Suppressor macrophage treated with lipopolysaccharide for 1 hour (primary cell): ENCODE data around the gene POLR3E.
"Not testable (repeated sequence)": the region's sequence is repeated elsewhere in the genome, so short reads cannot be mapped to it uniquely, and the experiment has no call there.

Source experiments
- DNase-seq, 3 donors: peaks; one replicate each; pipeline ENCODE4 v3.0.0-alpha.2; 2020 to 2022

POLR3E gene

DNA sequence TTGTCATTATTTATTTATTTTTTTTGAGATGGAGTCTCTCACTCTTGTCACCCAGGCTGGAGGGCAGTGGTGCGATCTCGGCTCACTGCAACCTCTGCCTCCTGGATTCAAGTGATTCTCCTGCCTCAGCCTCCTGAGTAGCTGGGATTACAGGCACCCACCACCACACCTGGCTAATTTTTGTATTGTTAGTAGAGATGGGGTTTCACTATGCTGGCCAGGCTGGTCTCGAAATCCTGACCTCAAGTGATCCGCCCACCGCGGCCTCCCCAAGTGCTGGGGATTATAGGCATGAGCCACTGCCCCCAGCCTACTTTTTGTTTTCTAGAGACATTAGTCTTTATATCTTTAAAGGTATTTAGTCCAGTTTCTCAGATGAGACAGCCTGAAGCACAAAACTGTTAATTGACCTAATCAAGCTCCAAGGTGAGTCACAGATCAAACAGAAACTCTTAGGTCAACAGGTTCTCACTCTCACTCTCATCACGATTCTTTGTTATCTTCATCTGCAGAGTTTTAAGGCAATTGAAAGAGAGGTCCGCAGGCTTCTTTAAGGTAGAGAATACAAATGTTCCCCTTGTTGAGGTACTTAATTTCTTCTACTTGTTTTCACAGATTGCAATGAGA is 71.1 kb downstream of the POLR3E start:
- DNase-seq: not testable (repeated sequence)

DNA sequence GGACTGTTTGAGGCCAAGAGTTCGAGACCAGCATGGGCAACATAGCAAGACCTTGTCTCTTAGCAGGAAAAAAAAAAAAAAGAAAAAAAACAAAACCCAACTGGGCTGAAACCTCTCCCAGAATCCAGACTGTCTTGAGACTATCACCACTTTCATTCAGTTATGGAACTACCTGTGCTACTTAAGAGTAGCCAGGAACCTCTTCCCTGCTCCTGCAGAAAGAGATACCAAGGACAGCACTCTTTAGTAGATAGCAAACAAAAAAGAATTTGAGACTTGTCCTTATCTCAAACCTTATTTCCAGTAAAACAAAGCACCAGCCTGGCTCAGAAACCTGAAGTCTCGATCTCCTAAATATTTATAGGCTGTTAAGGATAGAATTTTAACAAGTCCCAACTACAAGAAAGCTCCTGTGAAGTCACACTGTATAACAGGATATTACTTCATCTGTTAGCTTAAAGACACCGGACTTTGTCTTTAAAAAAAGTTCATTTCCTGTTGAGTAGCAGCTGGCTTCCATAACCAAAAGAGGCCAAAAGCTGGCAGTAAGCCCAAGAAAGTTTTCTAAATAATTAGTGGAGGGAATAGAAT is 72.1 kb downstream of the POLR3E start:
- DNase-seq: peak; percentile 9 to 48 (median 46)

DNA sequence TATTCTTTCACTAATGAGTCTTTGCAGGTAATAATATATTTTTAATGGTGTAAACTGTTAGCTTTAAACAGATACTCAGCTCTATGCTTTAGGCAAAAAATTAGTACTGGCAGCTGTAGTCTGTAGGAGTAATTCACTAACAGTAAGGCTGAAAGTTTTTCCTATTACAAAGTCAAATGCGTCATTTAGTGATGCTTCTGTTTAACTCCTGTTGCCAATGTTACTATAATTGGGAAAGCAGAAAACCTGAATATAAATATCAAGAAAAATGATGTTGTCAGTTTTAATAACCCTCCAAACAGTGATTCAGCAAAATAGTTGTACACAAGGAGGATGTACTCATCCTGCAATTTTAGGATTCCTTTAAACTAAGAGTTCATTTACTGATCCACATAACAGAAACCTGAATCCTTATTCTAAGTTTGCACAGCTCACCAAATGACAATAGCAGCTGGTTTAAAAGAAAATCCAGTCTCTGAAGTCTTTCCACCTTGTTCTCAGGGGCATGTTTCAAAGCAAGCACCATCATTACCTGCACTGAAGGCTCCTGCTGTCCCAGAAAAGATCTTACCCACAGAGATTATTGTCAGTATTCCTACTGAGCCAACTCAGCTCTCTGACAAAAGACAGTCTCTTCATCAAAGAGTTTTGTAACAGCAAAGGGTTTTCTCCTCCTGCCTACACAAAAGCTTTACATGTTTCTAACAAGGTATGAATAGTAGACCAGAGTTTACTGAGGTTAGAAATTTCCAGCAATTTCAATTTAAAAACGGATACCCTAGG is 73.0 kb downstream of the POLR3E start:
- DNase-seq: no peak

DNA sequence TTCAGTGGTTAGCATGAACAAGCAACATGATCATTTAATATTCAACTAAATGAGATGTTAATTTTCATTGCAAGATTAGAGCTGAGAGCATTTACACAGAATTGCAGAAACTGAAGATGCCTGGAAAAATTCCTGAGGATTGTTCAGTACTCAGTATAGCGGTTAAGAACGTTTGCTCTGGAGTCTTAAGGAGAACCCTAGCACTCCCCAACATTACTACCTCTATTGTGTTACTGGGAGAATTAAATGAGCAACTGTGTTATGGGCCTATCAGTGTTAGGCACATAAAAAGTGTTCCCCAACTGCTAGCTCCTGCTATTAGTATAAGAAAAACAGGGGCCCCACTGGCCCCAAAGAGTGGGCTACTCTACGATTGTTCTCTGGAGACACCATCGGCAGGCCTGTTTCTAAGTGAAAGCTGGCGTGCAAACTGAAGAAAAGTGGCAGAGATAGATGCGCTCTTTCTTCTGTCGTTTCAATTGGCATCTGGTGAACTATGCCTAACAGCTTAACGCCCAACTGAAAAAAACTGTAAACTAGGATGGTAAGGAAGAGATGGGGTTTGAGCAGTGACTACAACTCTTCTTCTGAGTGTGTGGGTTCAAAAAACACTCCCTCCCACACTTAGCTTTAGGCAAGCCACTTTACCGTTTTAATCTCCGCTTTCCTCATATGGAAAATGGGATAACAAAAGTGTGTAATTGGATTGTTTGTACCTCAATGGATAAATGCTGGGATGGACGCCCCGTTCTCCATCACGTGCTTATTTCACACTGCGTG is 75.9 kb downstream of the POLR3E start:
- no peak for DNase-seq

DNA sequence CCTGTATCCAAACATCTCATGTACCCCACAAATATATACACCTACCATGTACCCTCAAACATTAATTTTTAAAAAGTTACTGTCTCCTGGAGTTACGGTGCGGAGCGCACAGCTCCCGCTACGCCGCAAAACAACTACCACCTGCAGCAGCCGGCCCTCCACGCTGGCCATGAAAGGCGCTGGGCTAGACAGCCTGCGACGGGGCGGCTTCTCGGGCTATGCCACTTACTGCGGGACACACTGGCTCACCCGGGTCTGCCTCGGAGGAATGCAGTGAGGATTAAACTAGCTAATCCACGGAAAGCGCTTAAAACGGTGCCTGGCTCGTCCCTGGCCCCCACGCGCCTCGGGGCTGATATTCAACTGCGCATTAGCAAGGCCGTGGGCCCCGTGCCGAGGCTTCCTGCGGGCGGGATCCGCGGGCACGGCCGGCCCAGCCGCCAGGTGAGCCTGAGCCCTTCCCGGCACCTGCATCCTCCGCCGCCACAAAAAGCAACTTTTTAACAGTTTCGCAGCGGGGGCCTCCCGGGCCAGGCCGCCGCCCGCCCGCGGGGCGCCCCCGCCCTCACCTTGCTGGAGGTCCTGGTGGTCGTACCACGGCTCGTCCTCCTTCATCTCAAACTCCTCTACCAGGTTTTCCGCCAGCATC is 76.6 kb downstream of the POLR3E start:
- DNase-seq: peak in 2 of 3 donors; percentile 43 to 65

DNA sequence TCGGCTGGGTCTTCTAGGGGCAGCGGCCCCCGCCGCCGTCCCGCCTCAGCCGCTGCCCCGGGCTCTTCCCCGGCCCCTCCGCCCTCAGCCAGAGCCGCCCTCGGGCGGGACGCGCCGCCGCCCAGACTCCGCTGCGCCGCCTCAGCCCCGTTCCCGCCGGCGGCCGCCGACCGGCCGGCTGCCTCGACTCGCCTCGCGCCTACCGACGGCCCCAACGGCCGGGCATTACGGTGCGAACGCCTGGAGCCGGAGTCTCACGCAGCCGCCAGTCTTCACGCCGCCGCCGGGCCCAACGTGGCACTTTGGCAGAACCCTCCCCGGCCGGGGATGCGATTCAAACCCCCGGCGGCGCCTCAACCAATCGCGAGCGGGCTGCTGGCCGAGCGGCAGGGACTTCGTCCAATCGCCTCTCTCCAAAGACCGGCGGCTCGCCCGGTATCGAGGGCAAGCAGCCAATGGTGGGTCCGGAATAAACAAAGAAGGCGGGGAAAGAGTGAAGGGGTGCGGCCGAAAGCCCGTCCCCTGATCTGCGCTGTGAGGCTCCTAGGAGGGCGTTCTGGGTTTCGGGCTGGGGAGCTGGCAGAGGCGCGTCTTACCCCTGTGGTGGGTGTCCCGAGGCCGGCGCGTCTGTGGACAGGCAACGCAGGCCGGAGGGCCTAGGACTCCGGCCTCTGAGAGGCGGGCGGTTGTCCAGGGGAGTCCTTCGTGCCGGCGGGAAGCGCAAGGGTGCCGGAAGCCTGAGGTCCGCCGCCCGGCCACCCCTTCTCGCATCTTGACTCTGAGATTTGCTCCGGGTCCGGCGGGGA is 77.3 kb downstream of the POLR3E start, which contains the start of gene CDR2:
Gene CDR2 (minus strand): TSS at position 309 of the 806 bp plus-strand sequence. CDS start 310 bp downstream, outside the sequence.
- DNase-seq: peak; percentile 99

DNA sequence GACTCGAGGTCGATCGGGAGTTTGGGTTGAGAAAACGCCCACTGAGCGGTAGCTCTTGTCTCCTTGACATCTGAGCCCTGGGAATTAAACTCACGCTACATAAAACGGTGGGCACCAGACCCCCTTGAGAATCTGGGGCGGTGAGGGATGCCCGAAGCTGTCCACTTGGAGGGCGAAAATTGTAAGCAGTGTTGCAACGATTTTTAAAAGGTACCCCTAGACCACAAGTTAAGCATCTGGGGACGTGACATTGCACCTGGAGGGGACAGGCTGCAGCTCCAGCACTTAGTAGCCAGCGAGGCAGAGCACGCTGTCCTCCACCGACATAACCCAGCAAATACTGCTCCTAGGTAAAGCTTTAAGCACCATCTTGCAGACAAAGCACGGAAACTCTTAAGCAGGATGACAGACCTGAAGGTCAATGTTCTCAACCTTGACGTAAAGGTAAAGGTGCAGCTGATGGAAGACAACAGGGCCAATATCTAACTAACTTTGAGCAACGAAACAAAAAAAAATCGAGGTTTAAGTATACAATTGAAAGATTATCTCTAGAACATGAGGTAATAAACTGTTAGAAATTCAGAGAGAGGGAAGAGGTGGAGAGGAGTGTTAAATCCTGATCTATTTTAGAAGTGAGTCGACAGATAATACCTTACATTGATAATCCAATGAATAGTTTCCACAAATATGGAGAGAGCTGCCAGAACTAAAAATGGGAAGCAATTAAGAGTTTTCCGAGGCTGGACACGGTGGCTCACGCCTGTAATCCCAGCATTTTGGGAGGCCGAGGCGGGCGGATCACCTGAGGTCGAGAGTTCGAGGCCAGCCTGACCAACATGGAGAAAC is 78.1 kb downstream of the POLR3E start:
- no peak for DNase-seq

DNA sequence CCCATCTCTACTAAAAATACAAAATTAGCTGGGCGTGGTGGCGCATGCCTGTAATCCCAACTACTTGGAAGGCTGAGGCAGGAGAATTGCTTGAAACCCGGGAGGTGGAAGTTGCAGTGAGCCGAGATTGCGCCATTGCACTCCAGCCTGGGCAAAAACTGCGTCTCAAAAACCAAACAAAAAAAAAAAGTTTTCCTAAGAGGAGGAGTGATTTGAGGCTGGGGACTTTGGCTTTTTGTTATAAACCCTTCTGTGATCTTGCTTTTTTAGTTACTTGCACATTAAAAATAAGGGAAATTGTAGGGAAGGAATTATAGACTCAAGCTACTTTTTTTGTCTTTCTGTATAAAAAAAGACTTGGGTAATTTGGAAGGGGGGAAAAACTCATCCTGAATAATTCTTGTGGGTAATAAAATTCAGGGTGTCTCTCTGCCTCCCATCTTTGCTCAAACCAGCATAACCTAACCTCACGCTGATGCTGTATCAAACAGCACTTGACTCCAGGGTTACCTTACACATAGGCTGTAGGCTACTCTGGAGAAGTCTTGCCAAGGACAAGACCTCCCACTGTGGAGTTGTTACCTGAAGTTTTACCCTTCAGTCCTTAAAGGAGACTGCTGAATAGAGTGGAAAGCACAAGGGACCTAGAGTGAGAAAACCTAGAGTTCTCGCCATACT is 78.9 kb downstream of the POLR3E start:
- no peak for DNase-seq

DNA sequence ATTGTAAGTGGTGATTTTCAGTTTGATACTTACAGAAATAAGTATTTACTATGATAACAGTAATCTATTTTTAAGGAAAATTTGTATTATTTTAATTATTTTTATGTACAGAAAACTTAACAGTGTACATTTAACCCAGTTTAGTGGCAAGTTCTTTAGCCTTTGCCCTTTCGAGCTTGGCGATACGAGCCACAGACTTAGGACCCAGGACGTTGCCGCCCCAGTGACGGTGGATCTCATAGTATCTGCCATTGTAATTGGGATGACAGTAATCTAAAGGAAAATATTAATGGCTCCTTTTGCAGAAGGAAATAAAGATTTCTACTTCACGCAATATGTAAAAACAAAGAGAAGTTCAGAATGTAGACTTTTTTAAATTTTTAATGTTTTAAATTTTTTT is 82.4 kb downstream of the POLR3E start:
- no peak for DNase-seq

DNA sequence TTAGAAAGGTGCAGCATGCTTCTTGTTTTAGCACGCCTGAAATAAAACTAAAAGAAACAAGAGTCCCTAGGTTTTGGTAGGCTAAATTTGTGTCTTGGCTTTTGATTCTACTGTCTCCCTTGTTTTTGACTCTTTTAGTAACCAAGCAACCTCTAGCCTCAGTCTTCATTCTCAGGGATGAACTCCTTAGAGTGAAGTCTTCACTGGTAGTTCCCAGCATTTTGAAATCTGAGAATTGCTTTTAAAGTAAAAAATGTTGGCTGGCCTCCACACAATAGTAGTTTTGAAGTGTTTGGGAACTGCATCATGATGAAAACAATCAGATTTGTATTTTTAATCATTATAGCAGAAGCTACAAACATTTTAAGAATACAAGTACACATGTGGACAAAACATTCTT is 83.3 kb downstream of the POLR3E start:
- no peak for DNase-seq

DNA sequence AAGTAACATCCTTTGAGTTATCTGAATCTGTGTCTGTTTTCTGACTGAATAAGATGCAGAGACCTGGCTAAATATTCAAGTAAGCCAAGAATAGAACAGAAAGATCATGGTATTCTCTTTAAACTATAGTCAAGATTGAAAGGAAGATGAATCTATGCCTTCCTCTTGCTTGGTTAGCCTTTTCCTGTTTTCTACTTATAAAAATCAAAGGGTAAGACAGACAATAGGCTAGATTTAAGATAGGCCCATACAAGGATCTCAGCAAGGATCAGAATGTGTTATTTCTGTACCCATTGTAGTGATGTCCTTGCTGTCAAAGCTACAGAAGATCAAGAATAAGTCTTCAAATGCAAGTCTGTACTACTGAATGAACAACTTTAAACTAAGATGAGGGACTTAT is 84.2 kb downstream of the POLR3E start:
- DNase-seq: no peak

DNA sequence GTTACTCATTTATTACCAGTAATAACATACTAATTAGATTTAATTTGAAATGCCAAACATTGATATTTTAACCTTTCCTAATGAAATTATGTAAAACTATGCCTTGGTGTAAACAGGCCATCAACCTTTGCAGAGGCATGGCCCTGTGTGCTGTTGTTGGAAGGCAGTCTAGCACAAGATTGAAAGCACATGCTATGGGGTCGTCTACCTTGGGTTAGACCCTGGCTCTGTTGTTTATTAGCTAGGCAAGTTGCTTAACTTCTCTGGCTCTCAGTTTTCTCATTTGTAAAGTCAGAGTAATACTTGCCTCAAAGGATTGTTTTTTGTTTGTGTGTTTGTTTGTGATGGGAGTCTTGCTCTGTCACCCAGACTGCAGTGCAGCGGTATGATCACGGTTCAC is 86.6 kb downstream of the POLR3E start:
- no peak for DNase-seq
